Activated effector memory CD4-positive, alpha-beta T cell treated with anti-CD3 and anti-CD28 coated beads, Interleukin-2, amount 50 U/mL, for 16 hours (primary cell): ENCODE measurements around the gene PTPRM.

ENCODE experiments used
- DNase-seq: peaks from one replicate; pipeline ENCODE4 v3.0.0-alpha.2; 2020

PTPRM gene

GRCh38 chr18:7974200-7974874, 407.2 kb downstream of the PTPRM start:
- no peak for DNase-seq

- DNase-seq = no peak
Observed at GRCh38 chr18:7977897-7978296, 410.8 kb downstream of the PTPRM start.

GRCh38 chr18:7978834-7979233, 411.7 kb downstream of the PTPRM start:
- no peak for DNase-seq

GRCh38 chr18:7979714-7980113, 412.6 kb downstream of the PTPRM start:
- no peak for DNase-seq

- no peak for DNase-seq
Observed at GRCh38 chr18:7980136-7980535, 413.0 kb downstream of the PTPRM start.

- no peak for DNase-seq
Observed at GRCh38 chr18:7980656-7981055, 413.5 kb downstream of the PTPRM start.

GRCh38 chr18:7982216-7982615, 415.1 kb downstream of the PTPRM start:
- no peak for DNase-seq

GRCh38 chr18:7987284-7987976, 420.3 kb downstream of the PTPRM start:
- no peak for DNase-seq

- no peak for DNase-seq
Observed at GRCh38 chr18:7990670-7991069, 423.6 kb downstream of the PTPRM start.

GRCh38 chr18:8001711-8002301, 434.7 kb downstream of the PTPRM start:
- DNase-seq = no peak

- DNase-seq = no peak
Observed at GRCh38 chr18:8003878-8004675, 437.0 kb downstream of the PTPRM start.

GRCh38 chr18:8004792-8005191, 437.7 kb downstream of the PTPRM start:
- DNase-seq = no peak

GRCh38 chr18:8005870-8006569, 438.9 kb downstream of the PTPRM start:
- DNase-seq = no peak

- DNase-seq = no peak
Observed at GRCh38 chr18:8006979-8007378, 439.9 kb downstream of the PTPRM start.

GRCh38 chr18:8008033-8008432, 440.9 kb downstream of the PTPRM start:
- DNase-seq = no peak

- DNase-seq = no peak
Observed at GRCh38 chr18:8011361-8011760, 444.2 kb downstream of the PTPRM start.

GRCh38 chr18:8011906-8012305, 444.8 kb downstream of the PTPRM start:
- no peak for DNase-seq

- DNase-seq = no peak
Observed at GRCh38 chr18:8018701-8019331, 451.7 kb downstream of the PTPRM start.

GRCh38 chr18:8019600-8019999, 452.5 kb downstream of the PTPRM start:
- no peak for DNase-seq

- no peak for DNase-seq
Observed at GRCh38 chr18:8020132-8020846, 453.2 kb downstream of the PTPRM start.

- DNase-seq = no peak
Observed at GRCh38 chr18:8029061-8029460, 461.9 kb downstream of the PTPRM start.

GRCh38 chr18:8029731-8030130, 462.6 kb downstream of the PTPRM start:
- no peak for DNase-seq
